HL-60 (cell line): ENCODE data around the gene CACNG8.

Experiments
- DNase-seq, 2 experiments: peaks; one replicate each; pipeline ENCODE4 v3.0.0-alpha.2; 2010 to 2020; ENCODE audit warnings: low read depth in 1 of 2, low spot score in 1 of 2
- H3K27ac ChIP-seq: fragments of 250-450 bp; sonication (Bioruptor Pico); replicated peaks from 2 replicates; pipeline ENCODE4 v1.5.1; 2020; ENCODE audit warnings: mild to moderate bottlenecking, moderate library complexity
- H3K27me3 ChIP-seq: fragments of 250-450 bp; sonication (Bioruptor Pico); 2 replicates; pipeline ENCODE4 v1.5.1; 2021; ENCODE audit warnings: mild to moderate bottlenecking, moderate library complexity; ENCODE audit not compliant: insufficient read depth, poor library complexity, severe bottlenecking
- H3K4me3 ChIP-seq: replicated peaks from 2 replicates; pipeline ENCODE4 v1.5.1; 2011; ENCODE audit warnings: mild to moderate bottlenecking, control low read depth, low read length; ENCODE audit not compliant: insufficient read depth
- CTCF ChIP-seq: IDR thresholded peaks from one replicate; pipeline ENCODE4 v1.5.1; 2011; ENCODE audit warnings: low read length, control low read depth, inconsistent platforms; ENCODE audit not compliant: insufficient read depth
- GABPA ChIP-seq: IDR thresholded peaks from 2 replicates; pipeline ENCODE4 v1.6.1; 2012; ENCODE audit warnings: low read depth
- POLR2AphosphoS5 ChIP-seq: IDR thresholded peaks from 2 replicates; pipeline ENCODE4 v1.6.1; 2012; ENCODE audit warnings: low read depth
- REST ChIP-seq: IDR thresholded peaks from 2 replicates; pipeline ENCODE4 v1.6.1; 2012; ENCODE audit warnings: low read depth; ENCODE audit not compliant: insufficient replicate concordance
- SPI1 ChIP-seq: IDR thresholded peaks from 2 replicates; pipeline ENCODE4 v1.6.1; 2012; ENCODE audit warnings: low read depth, mild to moderate bottlenecking, borderline replicate concordance

Gene CACNG8

GRCh38 chr19:53965091-53965490 is 2.4 kb downstream of the CACNG8 start:
- H3K4me3 ChIP-seq, result no peak overlapping the region
- no peak for TF ChIP-seq SPI1

GRCh38 chr19:53966931-53967330 is 4.2 kb downstream of the CACNG8 start:
- peaks cover 24% of the 10 kb centered on the region for H3K27me3 ChIP-seq
- no peak overlapping the region for H3K27ac ChIP-seq
- DNase-seq, result no peak
- TF ChIP-seq SPI1, result no peak
- TF ChIP-seq REST, result no peak
- TF ChIP-seq CTCF, result no peak
- TF ChIP-seq GABPA, result no peak
- no peak for TF ChIP-seq POLR2AphosphoS5
- no peak overlapping the region for H3K4me3 ChIP-seq

More at GRCh38 chr19:53965091-53965490, 2.4 kb downstream of the CACNG8 start:
- H3K27ac ChIP-seq, result no peak overlapping the region
- DNase-seq, result no peak
- H3K27me3 ChIP-seq, result peaks cover 34% of the 10 kb centered on the region

- Histone ChIP-seq H3K4me3 (no peak overlapping the region), H3K27ac (no peak overlapping the region), H3K27me3 (peaks cover 13% of the 10 kb centered on the region)
- no peak for TF ChIP-seq POLR2AphosphoS5
- no peak for TF ChIP-seq CTCF
- TF ChIP-seq GABPA, result no peak
- no peak for TF ChIP-seq REST
- TF ChIP-seq SPI1, result no peak
- DNase-seq, result no peak
These were observed 6.6 kb downstream of the CACNG8 start for GRCh38 chr19:53969366-53969765.

- DNase-seq, result peak in 1 of 2 experiments; percentile 40
- TF ChIP-seq POLR2AphosphoS5 (no peak), GABPA (no peak), SPI1 (peak; percentile 84), CTCF (no peak)
- H3K27ac ChIP-seq, result no peak overlapping the region
- no peak overlapping the region for H3K4me3 ChIP-seq
- peaks cover 3% of the 10 kb centered on the region for H3K27me3 ChIP-seq
These were observed 8.9 kb downstream of the CACNG8 start for GRCh38 chr19:53971673-53972072.
